NT2/D1 (cell line): ENCODE results near the gene PDGFRA.
"Not testable (repeated sequence)": the region's sequence is repeated elsewhere in the genome, so short reads cannot be mapped to it uniquely, and the experiment has no call there.

ENCODE experiments used
- DNase-seq: peaks from one replicate; pipeline ENCODE4 v3.0.0-alpha.2; 2011; ENCODE audit warnings: low read depth, low spot score
- H3K27me3 ChIP-seq: 2 replicates; pipeline ENCODE4 v1.6.0; 2011; ENCODE audit warnings: mild to moderate bottlenecking; ENCODE audit not compliant: insufficient read length, insufficient read depth
- H3K36me3 ChIP-seq: 2 replicates; pipeline ENCODE4 v1.6.1; 2011; ENCODE audit warnings: mild to moderate bottlenecking, low read length, mixed read lengths; ENCODE audit not compliant: insufficient read depth, insufficient read length
- H3K4me1 ChIP-seq: 2 replicates; pipeline ENCODE4 v1.5.1; 2011; ENCODE audit not compliant: insufficient read depth, insufficient read length
- H3K4me3 ChIP-seq: 2 replicates; pipeline ENCODE4 v1.5.1; 2011; ENCODE audit warnings: low read depth; ENCODE audit not compliant: insufficient read length
- H3K9ac ChIP-seq: 2 replicates; pipeline ENCODE4 v1.6.0; 2011; ENCODE audit warnings: low read depth; ENCODE audit not compliant: insufficient read length
- H3K9me3 ChIP-seq: 2 replicates; pipeline ENCODE4 v1.5.1; 2011; ENCODE audit warnings: mild to moderate bottlenecking, low read length; ENCODE audit not compliant: insufficient read depth
- SUZ12 ChIP-seq: IDR thresholded peaks from 2 replicates; pipeline ENCODE4 v1.6.1; 2011; ENCODE audit not compliant: insufficient read length, insufficient read depth; ENCODE audit errors: extremely low read depth
- YY1 ChIP-seq: IDR thresholded peaks from 2 replicates; pipeline ENCODE4 v1.6.1; 2011; ENCODE audit not compliant: insufficient read length, insufficient read depth
- ZNF274 ChIP-seq: IDR thresholded peaks from 2 replicates; pipeline ENCODE4 v1.6.1; 2011; ENCODE audit warnings: mild to moderate bottlenecking, low read depth, low read length

PDGFRA gene

DNA sequence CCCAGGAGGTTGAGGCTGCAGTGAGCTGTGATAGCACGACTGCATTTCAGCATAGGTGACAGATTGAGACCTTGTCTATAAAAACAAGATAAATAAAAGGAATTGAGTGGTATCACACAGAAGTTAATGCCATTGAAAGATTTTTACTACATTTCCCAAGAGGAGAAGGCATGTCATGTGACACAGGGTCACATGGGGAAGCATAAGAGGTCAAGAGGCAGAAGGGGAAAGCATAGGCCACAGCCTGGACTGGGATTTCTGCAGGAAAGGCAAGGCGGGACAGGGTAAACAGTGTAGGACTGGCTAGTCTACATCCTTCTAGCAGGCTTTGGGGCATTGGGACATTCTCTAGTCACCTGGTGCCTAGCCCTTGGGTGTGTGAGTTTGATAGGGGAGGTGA, 88.6 kb downstream of the PDGFRA start:
- Histone ChIP-seq H3K27me3 (no peaks in the 10 kb centered on the region), H3K4me1 (no peaks in the 10 kb centered on the region), H3K4me3 (no peak overlapping the region), H3K9me3 (no peaks in the 10 kb centered on the region), H3K36me3 (no peaks in the 10 kb centered on the region), H3K9ac (no peak overlapping the region)
- TF ChIP-seq ZNF274 = no peak
- TF ChIP-seq SUZ12 = no peak
- no peak for TF ChIP-seq YY1
- no peak for DNase-seq

DNA sequence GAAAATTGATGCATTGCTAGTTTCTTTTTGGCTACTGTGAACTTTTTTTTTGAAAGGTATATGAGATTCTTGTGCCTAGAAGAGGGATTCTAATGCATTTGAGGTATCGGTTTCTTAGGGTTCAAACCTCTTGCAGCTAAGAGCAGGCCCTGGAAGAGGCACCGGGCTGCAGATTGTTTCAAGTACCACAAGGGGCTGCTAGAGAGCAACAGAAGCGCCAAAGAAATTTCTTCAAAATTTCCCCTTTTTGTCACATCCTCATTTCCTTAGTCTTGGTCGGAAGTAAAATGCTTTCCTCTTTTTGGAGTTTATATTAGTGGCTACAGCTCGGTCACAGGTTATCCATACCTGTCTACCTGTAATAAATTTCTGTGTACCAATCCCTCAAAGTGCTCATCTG, 89.8 kb downstream of the PDGFRA start:
- H3K4me3 ChIP-seq = no peak overlapping the region
- peak; percentile 23 for DNase-seq

DNA sequence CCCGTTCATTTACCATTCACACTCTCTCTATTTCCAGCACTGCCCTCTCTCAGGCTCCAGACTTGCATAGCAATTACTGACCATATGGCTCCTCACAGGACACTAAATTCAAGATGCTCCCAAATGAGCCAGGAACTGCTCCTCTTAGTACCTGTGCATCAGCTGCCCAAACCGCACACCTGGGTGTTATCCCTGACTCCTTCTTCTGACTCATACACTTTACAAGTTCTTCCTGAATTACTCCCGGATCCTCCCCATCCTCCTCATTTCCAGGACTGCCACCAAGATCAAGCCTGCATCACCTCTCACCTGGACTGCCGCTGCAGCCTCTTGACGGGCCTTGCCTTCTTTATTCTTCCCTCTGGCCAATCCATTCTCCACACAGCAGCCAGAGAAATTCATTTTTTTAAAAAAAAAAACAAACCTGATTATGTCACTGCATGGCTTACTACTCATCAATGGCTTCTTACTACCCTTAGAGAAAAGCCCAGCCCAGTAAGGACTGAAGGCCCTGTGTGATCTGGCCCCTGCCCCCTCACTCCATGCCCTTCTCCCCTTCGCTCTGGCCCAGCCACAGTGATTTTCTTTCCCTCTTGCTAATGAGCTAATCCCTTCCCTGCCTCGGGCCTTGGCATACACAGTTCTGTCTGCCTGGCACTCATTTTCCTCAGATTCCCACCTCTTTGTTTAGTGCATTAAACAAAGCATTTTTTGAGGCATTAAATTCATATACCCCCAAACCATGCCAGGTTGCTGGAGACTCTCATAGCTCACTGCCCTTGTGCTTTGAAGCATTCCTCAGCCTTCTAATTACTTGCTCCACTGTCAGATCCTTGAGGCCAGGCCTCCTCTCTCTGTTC, 92.0 kb downstream of the PDGFRA start:
- no peak for TF ChIP-seq ZNF274
- H3K27me3 ChIP-seq = no peaks in the 10 kb centered on the region
- H3K36me3 ChIP-seq = no peaks in the 10 kb centered on the region
- no peak for DNase-seq
- H3K4me3 ChIP-seq = no peak overlapping the region
- H3K9me3 ChIP-seq = no peaks in the 10 kb centered on the region
- no peaks in the 10 kb centered on the region for H3K4me1 ChIP-seq
- H3K9ac ChIP-seq = no peak overlapping the region

More for the DNA sequence above, 89.8 kb downstream of the PDGFRA start:
- Histone ChIP-seq H3K9me3 (no peaks in the 10 kb centered on the region), H3K9ac (no peak overlapping the region), H3K4me1 (no peaks in the 10 kb centered on the region), H3K36me3 (no peaks in the 10 kb centered on the region), H3K27me3 (no peaks in the 10 kb centered on the region)
- no peak for TF ChIP-seq ZNF274
- no peak for TF ChIP-seq SUZ12
- no peak for TF ChIP-seq YY1

- TF ChIP-seq SUZ12 = no peak
- TF ChIP-seq YY1 = no peak
- no peak for TF ChIP-seq ZNF274
- no peaks in the 10 kb centered on the region for H3K27me3 ChIP-seq
- peaks cover 4% of the 10 kb centered on the region; the same call in 1 of the 2 replicates for H3K9me3 ChIP-seq
- no peaks in the 10 kb centered on the region for H3K36me3 ChIP-seq
- H3K4me1 ChIP-seq = no peaks in the 10 kb centered on the region
- H3K4me3 ChIP-seq = no peak overlapping the region
- DNase-seq = peak; percentile 59
- no peak overlapping the region for H3K9ac ChIP-seq
These were observed 93.8 kb downstream of the PDGFRA start for GRCh38 chr4:54322818-54323417.

- TF ChIP-seq YY1 (no peak), SUZ12 (no peak), ZNF274 (no peak)
- peaks cover 4% of the 10 kb centered on the region; the same call in 1 of the 2 replicates for H3K9me3 ChIP-seq
- no peak overlapping the region for H3K4me3 ChIP-seq
- no peaks in the 10 kb centered on the region for H3K27me3 ChIP-seq
- no peaks in the 10 kb centered on the region for H3K36me3 ChIP-seq
- no peak for DNase-seq
- no peak overlapping the region for H3K9ac ChIP-seq
- no peaks in the 10 kb centered on the region for H3K4me1 ChIP-seq
These were observed 101.8 kb downstream of the PDGFRA start for GRCh38 chr4:54330896-54331295.

DNA sequence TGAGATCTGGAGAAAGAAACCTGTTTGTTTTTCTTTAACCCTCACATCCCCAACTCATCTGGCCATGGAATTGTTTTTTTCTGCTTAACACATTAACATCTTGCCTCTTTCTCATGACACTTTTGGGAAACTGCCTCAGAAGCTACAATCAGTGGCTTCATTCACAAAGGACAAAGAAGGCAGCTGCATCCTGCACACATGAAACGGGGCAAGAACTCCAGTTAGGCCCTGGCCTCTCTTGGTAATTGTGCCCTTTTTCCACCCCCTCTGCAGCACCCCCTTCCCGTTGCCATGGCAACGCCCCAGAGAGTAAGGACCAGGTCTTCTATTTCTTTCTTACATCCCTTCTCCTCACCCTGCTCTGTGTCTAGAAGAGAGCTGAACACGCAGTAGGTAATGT, 103.4 kb downstream of the PDGFRA start:
- DNase-seq = no peak
- Histone ChIP-seq H3K9ac (no peak overlapping the region), H3K4me3 (no peak overlapping the region), H3K27me3 (no peaks in the 10 kb centered on the region), H3K4me1 (no peaks in the 10 kb centered on the region), H3K36me3 (no peaks in the 10 kb centered on the region), H3K9me3 (no peaks in the 10 kb centered on the region)
- no peak for TF ChIP-seq ZNF274
- no peak for TF ChIP-seq YY1
- TF ChIP-seq SUZ12 = no peak

- DNase-seq = no peak
- H3K9ac ChIP-seq = no peak overlapping the region
- H3K36me3 ChIP-seq = no peaks in the 10 kb centered on the region
- no peaks in the 10 kb centered on the region for H3K9me3 ChIP-seq
- H3K4me3 ChIP-seq = no peak overlapping the region
- TF ChIP-seq ZNF274 = no peak
- TF ChIP-seq SUZ12 = no peak
- TF ChIP-seq YY1 = no peak
- no peaks in the 10 kb centered on the region for H3K4me1 ChIP-seq
- H3K27me3 ChIP-seq = no peaks in the 10 kb centered on the region
These were observed 104.6 kb downstream of the PDGFRA start for GRCh38 chr4:54333657-54334056.

GRCh38 chr4:54334769-54335168, 105.7 kb downstream of the PDGFRA start:
- not testable (repeated sequence) for DNase-seq, H3K9me3 ChIP-seq, H3K36me3 ChIP-seq, H3K27me3 ChIP-seq, H3K9ac ChIP-seq, H3K4me1 ChIP-seq, H3K4me3 ChIP-seq
